Hepatocyte (in vitro differentiated cells): Measurements from ENCODE around the gene DEXI.

Experiments used
- CTCF ChIP-seq: fragments of 200-600 bp; sonication (generic); IDR thresholded peaks from 2 replicates; pipeline ENCODE4 v1.5.1; 2016; ENCODE audit warnings: antibody characterized with exemption, mild to moderate bottlenecking; ENCODE audit not compliant: poor library complexity
- EZH2phosphoT487 ChIP-seq: fragments of 200-600 bp; sonication (generic); IDR thresholded peaks from one replicate; pipeline ENCODE4 v1.6.1; 2018; ENCODE audit warnings: antibody characterized with exemption, mild to moderate bottlenecking, low read depth, moderate library complexity; ENCODE audit not compliant: unreplicated experiment, severe bottlenecking

- no peak for TF ChIP-seq CTCF
- TF ChIP-seq EZH2phosphoT487: no peak
Observed at GRCh38 chr16:10916534-10916933, 25.7 kb downstream of the DEXI start.
